ENCODE results near the gene DGKZ.

DGKZ gene

GRCh38 chr11:46345881-46346484 lies 1.3 kb upstream of the DGKZ start:
- peak in 1 of 5 experiments; percentile 71 for DNase-seq

DNA sequence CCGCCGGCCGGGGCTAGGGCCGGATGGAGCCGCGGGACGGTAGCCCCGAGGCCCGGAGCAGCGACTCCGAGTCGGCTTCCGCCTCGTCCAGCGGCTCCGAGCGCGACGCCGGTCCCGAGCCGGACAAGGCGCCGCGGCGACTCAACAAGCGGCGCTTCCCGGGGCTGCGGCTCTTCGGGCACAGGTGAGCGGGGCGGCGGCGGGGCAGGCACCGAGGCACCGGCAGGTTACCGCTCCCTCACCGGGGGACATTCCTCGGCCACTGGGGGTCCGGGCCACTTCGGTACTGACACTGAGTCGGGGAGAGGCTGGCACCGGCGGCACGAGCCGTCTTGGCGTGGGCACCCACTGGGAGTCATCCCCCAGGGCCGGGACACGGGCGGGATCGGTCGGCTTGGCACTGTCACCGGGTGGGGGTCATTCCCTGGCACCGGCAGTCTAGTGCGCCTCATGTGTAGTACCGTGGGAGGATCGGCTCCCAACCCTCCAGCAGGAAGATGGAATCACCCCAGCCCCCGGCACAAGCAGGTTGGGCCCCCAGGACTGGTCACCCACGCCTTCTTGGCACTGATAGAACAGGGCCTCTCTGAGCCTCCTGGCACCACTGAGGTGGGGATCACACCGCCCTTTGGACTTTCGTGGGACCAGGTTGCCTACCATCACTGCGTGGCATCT lies 511 bp downstream of the DGKZ start:
- no peak for DNase-seq

DNA sequence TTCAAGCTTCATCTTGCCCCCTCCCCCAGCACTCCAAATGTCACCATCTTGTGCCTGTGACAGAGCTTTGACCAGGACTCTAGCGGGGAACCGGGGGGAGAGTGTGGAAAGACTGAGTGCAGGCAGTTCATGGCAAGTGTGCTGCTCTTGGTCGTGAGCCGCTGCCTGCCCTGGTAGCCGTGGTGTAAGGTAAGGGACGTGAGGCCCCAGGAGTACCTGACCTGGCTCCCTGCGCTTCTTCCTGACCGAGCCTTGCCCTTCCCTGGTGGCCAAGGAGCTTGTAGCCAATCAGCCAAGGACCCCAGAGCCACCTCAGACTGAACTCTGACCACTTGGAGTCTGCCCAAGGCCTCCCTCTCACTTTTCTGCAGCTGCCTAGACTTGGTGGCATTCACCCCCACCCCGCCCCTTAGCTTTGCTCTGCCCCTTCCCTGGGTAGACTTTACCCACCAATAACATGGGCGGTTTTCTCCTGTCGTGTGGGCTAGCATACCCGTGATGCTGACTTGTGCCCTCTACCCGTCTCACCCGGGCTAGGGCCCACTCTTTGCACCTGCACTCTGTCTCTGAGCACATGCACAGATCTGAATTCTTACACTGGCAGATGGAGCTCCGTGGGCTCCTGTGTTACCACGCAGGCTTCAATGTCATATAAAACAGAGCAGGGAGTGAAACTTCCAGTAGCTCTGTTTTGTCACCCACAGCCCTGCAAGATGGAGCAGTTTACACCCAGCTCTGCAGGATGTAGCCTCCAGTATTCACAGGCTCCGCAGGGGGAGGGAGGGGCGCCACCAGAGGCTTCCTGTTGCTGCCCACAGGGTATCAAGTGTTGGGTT lies 1.5 kb downstream of the DGKZ start:
- DNase-seq, result peak in 3 of 5 experiments; percentile 32 to 90 (median 75)

- no peak for DNase-seq
These were observed 3.4 kb downstream of the DGKZ start for GRCh38 chr11:46350695-46351094.

GRCh38 chr11:46351148-46351547 lies 3.9 kb downstream of the DGKZ start:
- no peak for DNase-seq

DNA sequence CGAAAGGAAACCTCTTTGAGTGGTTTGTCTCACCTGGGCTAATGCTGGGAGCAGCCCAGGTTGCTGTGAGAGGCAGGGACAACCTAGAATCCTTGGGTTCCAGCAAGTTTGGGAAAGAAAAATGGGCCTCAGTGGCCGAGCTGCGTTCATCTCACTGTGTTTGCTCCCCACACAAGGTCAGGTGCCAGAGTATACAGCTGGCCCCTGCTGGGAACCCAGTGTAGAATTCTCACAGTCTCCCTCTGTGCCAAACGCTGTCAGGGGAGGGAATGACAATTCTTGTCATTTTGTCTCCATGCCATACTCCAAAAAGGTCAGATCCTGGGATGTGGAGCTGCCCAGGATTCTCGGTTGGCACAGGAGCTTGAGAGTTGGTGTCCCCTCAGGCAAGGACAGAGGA lies 4.3 kb downstream of the DGKZ start:
- DNase-seq, result no peak

- DNase-seq, result peak; percentile 62 to 89 (median 72)
These were observed 5.0 kb downstream of the DGKZ start for GRCh38 chr11:46352063-46352841.

- DNase-seq, result no peak
These were observed 6.4 kb downstream of the DGKZ start for GRCh38 chr11:46353698-46354097.

DNA sequence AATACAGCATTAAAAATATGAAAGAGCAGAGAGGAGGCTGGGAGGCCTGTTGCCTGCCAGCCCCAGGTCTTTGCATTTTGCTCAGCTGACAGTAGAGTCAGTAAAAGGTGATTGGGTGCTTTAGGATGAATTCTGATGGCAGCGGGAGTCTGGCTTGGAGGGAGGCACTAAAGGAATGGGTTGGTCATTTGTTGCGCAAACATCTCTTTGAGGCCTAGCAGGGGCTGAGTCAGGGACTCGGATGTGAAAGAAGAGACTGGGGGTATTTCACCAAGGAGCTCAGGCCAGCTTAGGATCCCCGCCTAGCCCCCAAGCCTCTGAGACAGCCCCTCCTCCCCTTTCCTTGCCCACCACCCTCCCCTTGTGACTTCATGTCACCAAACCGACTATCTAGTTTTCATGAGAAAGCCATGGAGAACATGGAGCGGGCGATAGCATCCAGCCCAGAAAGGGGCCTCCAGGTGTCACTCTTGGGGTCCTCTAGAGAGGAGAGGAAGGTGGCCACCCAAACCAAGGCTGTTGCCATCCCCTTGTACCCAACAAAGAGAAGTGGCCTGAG lies 9.7 kb downstream of the DGKZ start:
- no peak for DNase-seq

DNA sequence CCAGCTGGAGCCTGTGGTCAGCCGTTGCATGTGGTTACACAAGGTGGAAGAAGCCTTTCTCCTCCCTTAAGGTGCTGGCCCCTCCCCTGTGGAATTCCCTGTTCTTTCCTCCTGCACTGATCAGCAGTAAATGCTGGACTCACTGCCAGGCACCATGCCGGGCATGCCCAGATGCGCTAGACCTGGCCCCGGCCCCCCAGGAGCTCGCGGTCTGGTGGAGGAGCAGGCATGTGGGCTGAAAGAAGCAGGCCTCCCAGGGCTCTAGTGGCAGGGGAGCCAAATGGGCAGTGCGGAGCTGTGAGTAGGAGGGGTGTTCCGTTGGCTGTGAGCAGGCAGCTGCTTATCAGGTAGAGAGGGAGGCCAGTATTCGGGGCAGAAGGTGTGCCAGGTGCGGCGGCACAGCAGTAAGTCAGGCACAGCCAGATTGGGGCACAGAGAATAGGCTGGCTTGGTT lies 10.2 kb downstream of the DGKZ start:
- no peak for DNase-seq

DNA sequence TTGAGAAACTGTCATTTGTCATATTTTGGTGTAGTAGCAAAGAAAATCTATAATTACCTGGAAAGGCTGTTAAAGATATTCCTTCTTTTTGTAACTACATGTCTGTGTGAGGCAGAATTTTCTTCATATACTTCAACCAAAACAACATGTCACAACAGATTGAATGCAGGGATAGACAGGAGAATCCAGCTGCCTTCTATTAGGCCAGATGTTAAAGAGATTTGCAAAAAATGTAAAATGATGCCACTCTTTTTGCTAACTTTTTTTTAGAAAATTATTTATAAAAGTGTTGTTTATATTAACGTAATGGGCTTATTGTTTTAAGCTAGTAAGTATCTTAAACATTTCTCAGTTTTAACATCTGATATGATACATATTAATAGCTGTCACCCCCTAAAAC lies 12.7 kb downstream of the DGKZ start:
- DNase-seq, result no peak

DNA sequence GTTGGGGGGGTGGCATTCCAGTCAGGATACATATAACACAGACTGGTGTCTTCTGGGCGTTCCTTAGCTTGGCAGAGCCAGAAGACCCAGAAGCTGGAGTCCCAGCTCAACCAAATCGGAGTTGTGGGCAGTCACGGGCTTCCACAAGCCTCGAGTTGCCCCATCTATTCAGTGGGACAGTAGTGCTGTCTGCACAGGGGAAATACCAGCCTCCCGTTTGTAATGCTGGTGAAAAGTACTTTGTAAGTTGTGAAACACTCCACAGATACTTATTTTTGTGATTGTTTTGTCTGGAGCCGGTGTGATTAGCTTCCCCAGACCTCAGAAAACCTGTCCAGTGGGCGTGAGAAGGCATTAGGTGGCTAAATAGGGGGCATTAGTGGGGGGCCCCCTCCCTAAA lies 13.6 kb downstream of the DGKZ start:
- no peak for DNase-seq

DNA sequence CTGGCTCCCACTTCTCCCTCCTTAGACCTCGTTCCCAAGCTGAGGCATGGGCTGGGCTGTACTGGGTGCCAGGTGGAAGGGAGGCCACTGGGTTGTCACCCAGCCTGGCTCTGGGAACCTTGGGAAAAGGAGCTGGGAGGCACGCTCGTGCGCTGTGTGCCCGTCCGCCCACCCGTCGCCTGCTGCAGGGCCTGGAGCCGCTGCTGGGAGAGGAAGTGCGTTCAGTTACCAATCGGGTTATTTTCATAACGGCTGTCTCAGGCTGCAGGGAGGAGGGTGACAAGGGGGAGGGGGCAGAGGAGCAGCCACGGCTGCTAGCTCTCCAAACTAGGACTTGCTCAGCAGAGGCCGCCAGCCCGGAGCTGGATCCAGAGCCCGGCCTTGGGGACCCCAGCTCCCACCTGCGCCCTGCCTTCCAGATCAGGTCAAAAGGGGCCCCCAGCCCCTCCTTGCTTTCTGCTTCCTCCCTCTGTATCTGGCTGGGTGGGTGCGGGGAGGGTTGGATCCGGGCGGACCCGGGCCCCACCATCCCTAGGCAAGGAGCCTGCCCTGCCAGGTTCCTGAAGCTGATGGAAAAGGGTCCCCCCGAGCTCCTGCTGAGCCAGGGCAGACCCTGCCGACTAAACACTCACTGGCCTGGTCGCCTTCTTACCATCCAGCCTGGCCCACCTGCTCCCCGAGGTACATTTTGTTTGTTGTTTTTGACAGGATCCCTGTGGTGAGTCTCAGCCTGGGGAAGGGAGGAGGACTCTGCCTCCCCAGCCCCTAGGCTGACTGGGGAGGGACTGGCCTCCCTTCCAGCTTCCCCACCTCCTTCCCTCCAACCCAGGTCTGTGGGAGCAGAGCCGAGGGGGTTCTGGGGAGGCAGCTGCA lies 14.3 kb downstream of the DGKZ start:
- peak in 4 of 5 experiments; percentile 44 to 89 (median 47) for DNase-seq

DNA sequence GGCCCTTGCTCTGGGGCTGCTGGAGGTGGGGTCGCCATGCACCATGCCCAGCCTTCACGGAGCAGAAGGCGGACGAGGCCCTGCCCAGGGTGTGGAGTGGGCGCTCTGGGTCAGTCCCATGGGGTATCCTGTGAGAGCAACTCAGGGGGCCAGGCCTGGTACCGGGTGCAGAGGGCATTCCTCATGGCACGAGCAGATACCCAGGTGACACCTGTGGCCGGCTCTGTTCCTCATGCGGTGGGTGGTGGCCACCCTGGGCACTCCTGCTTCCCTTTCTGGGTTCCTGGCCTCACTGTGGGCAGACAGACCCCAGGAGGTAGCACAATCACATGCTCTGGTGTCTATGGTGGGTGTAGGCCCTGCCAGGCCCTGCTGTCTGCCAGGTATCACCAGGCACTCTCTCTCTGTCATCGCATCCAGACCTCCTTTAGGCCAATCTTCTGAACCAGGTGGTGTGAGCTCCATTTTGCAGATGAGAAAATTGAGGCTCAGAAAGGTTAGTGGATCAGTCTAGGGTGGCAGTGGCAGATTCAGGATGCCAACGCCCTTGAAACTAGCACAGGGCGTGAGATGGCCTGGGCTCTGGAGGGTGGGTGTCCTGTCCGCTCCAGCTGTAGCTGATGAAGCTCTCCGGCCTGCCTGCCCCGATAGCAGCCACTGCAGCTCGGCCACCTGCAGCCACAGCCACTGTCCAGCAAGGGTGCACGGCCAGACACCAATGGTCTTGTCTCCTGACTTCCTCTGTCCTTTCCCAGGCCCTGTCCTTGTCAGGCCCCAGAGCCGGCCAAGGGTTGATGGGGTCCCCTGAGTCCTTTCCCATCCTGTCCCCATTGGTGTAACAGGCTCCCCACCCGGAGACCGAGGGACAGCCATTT lies 15.1 kb downstream of the DGKZ start:
- no peak for DNase-seq

DNA sequence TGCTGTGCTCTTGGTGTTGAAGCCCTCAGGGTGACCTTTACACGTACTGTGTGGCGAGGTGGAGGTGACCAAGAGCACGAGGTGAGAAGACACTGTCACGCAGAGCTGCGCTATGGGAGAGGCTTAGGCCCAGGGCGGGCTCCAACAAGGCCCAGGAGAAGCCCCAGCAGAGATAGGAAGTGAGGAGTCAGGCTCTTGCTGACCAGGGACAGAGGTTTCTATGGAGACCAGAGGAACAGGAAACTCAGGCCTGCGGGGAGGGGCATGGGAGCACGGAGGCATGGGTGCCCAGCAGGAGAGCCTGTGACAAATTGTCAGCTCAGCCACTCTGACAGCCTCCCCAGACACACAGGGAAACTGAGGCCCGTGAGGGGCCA lies 15.8 kb downstream of the DGKZ start:
- no peak for DNase-seq

- no peak for DNase-seq
These were observed 16.3 kb downstream of the DGKZ start for GRCh38 chr11:46363455-46364005.

DNA sequence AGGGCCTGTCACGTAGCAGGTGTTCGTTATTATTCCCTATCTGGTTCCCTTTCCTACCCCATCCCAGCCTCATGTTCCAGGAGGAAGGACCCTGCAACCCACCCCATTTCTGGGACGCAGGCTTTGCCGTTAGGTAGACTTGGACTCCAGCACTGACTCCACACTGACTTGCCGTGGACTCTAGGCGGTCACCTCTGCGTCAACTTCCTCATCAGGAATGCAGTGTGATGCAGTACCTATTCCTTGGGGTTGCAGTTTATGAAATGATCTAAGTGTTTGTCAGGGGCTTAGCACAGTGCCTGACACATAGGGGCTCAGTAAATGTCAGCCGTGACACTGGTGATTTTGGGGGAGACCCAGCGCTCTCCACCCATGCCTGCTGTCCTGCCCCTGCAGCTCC lies 16.8 kb downstream of the DGKZ start:
- DNase-seq, result no peak

DNA sequence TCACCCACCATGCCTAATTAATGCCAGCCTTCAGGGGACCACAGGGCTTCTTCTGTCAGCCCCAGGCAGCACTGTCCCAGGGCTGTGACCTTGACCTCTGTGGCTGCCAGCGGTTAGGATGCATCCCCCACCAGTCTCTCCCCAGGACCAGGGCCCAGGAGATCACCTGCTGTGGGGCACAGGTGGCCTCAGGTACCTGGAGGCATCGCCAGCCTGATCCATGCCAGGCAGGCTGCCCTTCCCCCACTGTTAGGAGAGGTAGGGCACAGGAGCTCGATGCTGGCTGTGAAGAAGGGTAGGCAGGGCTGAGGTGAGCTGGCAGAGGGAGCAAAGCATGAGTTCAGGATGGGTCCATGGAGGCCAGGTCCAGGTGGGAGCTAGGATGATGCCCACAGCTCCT lies 17.5 kb downstream of the DGKZ start:
- DNase-seq, result no peak

DNA sequence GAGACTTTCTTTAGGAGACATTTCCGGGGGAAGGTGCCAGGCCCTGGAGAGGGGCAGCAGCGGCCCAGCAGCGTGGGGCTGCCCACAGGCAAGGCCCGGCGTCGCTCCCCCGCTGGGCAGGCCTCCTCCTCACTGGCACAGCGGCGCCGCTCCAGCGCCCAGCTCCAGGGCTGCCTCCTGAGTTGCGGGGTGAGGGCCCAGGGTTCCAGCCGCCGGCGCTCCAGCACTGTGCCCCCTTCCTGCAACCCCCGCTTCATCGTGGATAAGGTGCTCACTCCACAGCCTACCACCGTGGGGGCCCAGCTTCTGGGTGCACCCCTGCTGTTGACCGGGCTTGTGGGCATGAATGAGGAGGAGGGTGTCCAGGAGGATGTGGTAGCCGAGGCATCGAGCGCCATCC lies 19.0 kb downstream of the DGKZ start:
- DNase-seq, result no peak

DNA sequence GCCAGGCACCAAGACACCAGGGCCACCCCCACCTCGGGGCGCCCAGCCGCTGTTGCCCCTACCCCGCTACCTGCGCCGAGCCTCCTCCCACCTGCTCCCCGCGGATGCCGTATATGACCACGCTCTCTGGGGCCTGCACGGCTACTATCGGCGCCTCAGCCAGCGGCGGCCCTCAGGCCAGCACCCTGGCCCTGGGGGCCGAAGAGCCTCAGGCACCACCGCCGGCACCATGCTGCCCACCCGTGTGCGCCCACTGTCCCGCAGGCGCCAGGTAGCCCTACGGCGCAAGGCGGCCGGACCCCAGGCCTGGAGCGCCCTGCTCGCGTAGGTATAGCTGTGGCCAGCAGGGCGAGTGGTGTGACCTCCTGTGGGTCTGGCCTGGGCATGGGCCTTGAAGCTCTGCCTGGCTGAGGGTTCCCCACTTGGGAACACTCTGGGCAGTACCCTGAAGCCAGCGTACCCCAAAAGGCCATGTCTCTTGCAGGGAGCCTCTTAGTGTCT lies 19.4 kb downstream of the DGKZ start:
- no peak for DNase-seq
